Globus pallidus (tissue), 1 donor: Measurements from ENCODE around the gene ARL14.

Experiments used
- DNase-seq: peaks from one replicate; pipeline ENCODE4 v3.0.0-alpha.2; 2015; ENCODE audit warnings: low spot score

Gene ARL14

DNA sequence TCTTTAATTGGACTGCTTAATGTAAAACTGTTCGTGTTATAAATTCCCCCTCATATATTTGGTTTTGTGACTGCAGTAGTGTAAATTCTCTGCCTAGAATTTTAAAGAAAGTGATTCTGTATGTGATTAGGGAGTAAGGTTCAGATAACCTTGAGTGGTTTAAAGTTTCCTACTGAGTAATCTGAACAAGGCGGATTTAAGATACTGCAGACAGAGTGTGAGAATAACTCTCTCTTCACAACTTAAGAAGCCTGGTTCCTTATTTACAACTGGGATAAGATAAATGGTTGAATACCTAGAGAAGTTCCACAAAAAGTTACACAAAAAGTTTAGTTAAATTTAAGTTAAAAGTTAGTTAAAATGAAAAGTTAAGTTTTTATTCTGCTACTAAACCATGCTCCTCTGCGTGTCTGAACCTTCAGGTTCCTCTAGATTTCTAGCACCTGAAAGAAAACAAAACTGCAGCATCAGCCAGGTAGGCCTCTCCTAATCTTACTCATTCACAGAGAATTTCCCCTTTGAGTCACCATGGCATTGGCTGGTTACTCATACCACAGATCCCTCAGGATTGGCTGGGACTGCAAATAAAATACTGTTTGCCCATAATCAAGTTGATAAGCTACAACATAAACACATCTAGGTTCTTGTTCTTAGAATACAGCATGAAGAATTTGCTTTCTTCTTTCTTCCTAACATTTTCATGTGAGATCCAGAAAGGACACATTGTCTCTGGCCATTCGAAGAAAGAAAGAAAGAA lies at the start of gene ARL14:
TSS of gene ARL14 (plus strand) at position 614 of the 757 bp plus-strand sequence. CDS start 187 bp downstream, outside the sequence.
- DNase-seq: no peak

- no peak for DNase-seq
Observed at GRCh38 chr3:160629491-160629890, 47.5 kb upstream of the ARL14 start.

- DNase-seq: no peak
Observed at GRCh38 chr3:160633361-160634083, 43.4 kb upstream of the ARL14 start.

DNA sequence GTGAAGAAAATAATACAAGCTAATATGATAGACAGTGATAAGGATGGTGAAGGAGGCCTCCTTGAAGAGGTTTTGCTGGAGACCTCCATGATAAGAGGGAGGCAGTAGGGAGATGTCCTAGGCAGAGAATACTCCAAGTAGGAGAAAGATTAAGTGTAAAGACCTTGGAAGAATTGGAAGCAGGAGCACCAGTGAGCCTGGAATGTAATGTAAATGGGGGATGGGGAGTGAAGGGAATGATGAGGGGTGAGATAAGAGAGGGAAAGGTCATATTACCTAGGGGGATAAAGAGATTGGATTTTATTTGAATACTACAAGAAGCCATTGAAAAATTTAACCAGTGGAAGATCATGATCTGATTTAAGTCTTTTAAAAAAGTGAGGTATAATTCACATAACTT lies 41.7 kb upstream of the ARL14 start:
- no peak for DNase-seq

DNA sequence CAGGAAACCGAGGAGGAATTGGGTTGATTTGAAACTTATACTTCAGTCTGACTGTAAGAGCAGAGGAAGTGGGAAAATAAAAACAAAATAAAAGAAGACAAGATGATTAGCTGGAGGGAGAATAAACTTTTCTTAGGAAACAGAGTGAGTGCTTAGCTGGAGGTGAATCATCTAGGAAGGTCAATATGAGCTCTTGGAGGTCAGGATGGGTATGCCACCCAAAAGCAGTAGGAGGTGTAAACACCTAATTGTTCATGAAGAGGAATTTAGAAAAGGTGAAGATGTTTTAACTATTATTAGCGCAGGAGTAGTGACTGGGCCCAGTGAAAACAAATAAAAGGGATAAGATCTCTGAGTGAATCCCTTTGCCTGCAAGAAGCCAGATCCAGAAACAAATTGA lies 39.9 kb upstream of the ARL14 start:
- DNase-seq: no peak

- DNase-seq: no peak
Observed at GRCh38 chr3:160638184-160638583, 38.8 kb upstream of the ARL14 start.

DNA sequence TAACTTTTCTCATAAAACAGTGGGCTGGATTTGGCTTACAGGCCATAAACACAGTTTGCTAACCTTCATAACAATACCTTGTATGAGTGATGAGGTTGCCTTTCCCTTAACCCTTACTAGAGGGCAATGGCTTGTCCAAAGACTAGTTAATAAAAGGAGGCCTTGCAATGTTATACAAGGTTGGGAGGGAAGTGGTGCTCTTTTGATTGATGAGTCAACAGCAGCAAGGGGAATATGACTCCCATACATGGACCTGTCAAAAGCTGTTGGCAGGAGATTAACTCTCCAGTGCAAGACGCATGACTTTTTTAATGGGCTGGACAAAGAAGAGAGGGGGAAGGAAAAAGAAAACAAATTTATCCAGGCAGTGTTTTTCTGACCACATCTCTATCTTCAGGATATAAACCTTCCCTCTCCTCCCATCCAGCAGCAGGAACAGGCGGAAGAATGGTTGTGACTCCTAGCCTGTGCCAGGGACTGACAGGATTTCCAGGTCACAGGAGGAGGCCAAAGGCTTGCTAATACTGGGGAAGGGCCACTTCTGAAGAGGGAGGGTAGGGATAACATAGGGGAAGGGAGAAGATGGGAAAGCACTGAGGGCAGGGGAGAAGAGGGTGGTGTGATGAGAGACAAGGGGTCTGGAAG lies 35.2 kb upstream of the ARL14 start:
- no peak for DNase-seq

DNA sequence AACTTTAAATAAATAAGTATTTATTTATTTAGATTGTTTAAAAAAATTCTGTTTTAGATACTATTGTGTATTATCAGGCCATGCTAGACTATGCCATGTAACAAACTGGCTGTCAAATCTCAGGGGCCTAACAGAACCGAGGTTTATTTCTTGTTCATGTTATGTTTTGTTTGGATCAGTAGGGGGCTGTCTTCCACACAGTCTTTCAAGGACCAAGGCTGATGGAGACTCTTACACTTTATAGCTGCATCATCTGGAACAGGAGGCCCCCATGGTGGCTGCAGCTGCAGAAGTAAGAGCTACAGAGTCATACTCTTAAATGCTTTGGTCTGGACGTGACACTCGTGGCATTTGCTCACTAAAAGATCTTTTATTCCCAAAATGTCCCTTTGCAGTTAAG lies 33.0 kb upstream of the ARL14 start:
- no peak for DNase-seq

- no peak for DNase-seq
Observed at GRCh38 chr3:160644491-160644890, 32.5 kb upstream of the ARL14 start.

- DNase-seq: no peak
Observed at GRCh38 chr3:160648701-160649100, 28.3 kb upstream of the ARL14 start.

DNA sequence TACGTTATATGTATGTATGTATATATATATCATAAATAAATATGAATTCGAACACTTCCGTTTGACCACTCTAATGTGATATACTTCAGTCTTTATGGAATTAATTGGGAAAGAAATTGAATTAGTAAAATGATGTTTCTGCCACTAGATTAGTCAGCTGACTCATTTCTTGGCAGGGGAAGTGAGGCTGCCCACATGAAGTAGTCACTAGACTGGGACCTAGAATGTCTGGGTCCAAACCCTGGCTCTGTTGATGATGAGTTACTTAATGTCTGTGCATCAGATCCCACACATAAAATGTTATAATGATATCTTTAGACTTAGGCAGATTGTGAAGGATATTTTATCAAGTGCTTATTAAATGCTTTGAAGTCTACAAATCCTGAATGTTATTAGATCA lies 27.4 kb upstream of the ARL14 start:
- DNase-seq: no peak

DNA sequence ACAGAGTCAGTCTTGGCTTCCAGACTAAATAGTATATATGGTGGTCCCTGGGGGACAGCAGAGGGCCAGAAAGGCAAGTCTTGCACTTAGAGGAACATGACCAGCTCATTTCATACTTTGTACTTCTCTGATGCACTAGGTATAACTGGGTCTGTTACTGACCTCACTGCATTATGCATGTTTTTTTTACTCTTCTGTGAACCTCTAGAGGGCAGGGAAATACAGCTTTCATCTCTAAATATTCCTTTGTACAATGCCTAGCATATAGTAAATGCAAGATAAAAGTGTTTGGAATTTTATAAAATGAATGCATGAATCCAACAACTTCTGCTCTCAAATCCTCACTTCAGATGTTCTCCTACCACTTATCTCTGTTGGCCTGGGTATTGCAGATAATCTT lies 23.4 kb upstream of the ARL14 start:
- no peak for DNase-seq

- no peak for DNase-seq
Observed at GRCh38 chr3:160660902-160661301, 16.1 kb upstream of the ARL14 start.

- DNase-seq: peak; percentile 20
Observed at GRCh38 chr3:160661660-160662059, 15.3 kb upstream of the ARL14 start.

DNA sequence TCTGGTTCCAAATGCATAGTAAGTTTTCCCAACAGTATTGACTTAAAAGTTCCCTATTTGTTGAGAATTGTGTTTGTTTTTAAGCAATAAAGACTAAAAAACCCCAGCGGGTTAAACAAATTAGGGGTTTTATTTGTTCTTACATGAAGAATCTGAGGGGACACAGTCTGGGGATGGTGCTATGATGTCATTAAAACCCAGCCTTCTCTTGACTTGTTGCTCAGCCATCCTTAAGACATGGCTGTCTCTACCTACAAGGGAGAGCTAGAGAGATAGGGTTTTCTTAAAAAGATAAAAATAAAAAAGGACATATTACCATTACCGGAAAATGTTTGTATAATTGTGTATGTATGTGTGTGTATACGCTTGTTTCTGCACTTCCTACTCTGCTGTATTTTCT lies 11.7 kb upstream of the ARL14 start:
- no peak for DNase-seq

GRCh38 chr3:160665784-160666526 lies 11.0 kb upstream of the ARL14 start:
- no peak for DNase-seq

GRCh38 chr3:160667452-160667851 lies 9.5 kb upstream of the ARL14 start:
- no peak for DNase-seq

DNA sequence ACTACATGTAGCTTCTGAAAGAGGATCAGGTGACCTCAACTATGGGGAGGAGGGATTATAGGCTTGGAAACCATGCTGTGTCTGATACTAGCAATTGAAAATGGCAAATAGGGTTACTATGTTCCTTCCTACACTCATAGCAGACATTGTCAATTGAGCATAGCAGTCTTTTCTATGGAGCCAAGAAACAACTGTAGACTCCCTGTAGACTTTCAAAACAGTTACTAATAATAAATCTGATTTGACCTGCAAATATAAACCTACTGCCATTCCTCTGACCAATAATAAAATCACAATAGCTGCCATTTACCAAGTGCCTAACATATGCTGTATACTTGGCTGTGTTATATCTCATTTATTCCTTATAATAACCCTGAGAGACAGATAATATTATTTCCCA lies 8.5 kb upstream of the ARL14 start:
- no peak for DNase-seq

GRCh38 chr3:160671231-160671630 lies 5.7 kb upstream of the ARL14 start:
- no peak for DNase-seq

- no peak for DNase-seq
Observed at GRCh38 chr3:160671995-160672394, 5.0 kb upstream of the ARL14 start.

DNA sequence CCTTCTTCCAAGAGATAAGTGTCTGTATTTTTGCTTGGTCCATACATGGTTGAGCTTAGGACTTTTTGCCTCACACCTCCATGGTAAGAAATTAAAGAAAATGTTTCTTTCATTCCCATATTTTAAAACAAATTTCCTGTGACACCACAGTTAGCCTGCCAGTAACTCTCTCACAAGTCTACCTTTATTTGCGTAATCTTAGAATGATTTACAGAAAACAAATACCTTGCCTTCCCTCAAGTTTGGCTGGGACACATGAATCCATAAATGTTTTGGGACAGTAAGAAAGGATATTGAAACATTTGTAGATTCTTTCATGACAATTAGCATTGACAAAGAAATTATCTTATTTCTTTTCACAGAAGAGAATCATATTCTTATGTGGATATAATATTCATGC lies 3.8 kb upstream of the ARL14 start:
- no peak for DNase-seq

- DNase-seq: no peak
Observed at GRCh38 chr3:160675566-160676124, 1.3 kb upstream of the ARL14 start.
